HTR-8/SVneo (cell line): ENCODE results near the gene RAVER1.
"Not testable (repeated sequence)": the region's sequence is repeated elsewhere in the genome, so short reads cannot be mapped to it uniquely, and the experiment has no call there.

ENCODE experiments used
- DNase-seq: peaks from one replicate; pipeline ENCODE4 v3.0.0; 2011; ENCODE audit warnings: low spot score, mixed read lengths; ENCODE audit not compliant: insufficient read length
- FAIRE-seq: peaks from 2 replicates; lab custom pipeline; 2011; peaks lifted over from hg19 to GRCh38; lab: Jason Lieb, UNC

The RAVER1 gene

GRCh38 chr19:10332965-10333757 is at the start of gene RAVER1:
Gene RAVER1, minus strand, starts transcription at chr19:10333529. Its CDS starts 22 bp downstream, at chr19:10333507.
- DNase-seq (peak; percentile 99), FAIRE-seq (peak; percentile 99)

- FAIRE-seq, DNase-seq: not testable (repeated sequence)
Measured at GRCh38 chr19:10383223-10383499, 49.8 kb upstream of the RAVER1 start.

- FAIRE-seq, result peak; percentile 98
- peak; percentile 100 for DNase-seq
Measured at GRCh38 chr19:10380313-10381102, 47.2 kb upstream of the RAVER1 start, which contains the start of gene TYK2. Gene TYK2, minus strand, starts transcription at chr19:10380572. Its CDS starts 2,166 bp downstream, at chr19:10378406.

GRCh38 chr19:10379880-10380312 is 46.6 kb upstream of the RAVER1 start:
- FAIRE-seq (no peak), DNase-seq (no peak)

- FAIRE-seq (no peak), DNase-seq (no peak)
Measured at GRCh38 chr19:10378124-10378523, 44.8 kb upstream of the RAVER1 start.

GRCh38 chr19:10377140-10377640 is 43.9 kb upstream of the RAVER1 start:
- not testable (repeated sequence) for DNase-seq, FAIRE-seq

GRCh38 chr19:10374931-10375330 is 41.6 kb upstream of the RAVER1 start:
- FAIRE-seq, result no peak
- no peak for DNase-seq

- no peak for FAIRE-seq
- no peak for DNase-seq
Measured at GRCh38 chr19:10372690-10373089, 39.4 kb upstream of the RAVER1 start.

GRCh38 chr19:10368101-10368803 is 34.9 kb upstream of the RAVER1 start:
- FAIRE-seq, result no peak
- DNase-seq, result no peak

- not testable (repeated sequence) for FAIRE-seq, DNase-seq
Measured at GRCh38 chr19:10366950-10367512, 33.7 kb upstream of the RAVER1 start.

- DNase-seq (no peak), FAIRE-seq (no peak)
Measured at GRCh38 chr19:10365518-10365917, 32.2 kb upstream of the RAVER1 start.

- DNase-seq, result no peak
- FAIRE-seq, result no peak
Measured at GRCh38 chr19:10364644-10365043, 31.3 kb upstream of the RAVER1 start.

GRCh38 chr19:10363789-10364281 is 30.5 kb upstream of the RAVER1 start:
- peak; percentile 16 for FAIRE-seq

GRCh38 chr19:10362259-10362658 is 28.9 kb upstream of the RAVER1 start:
- FAIRE-seq, result no peak
- no peak for DNase-seq

More at GRCh38 chr19:10363789-10364281, 30.5 kb upstream of the RAVER1 start:
- DNase-seq, result no peak

GRCh38 chr19:10361569-10362011 is 28.3 kb upstream of the RAVER1 start:
- FAIRE-seq (no peak), DNase-seq (no peak)

- no peak for DNase-seq
- no peak for FAIRE-seq
Measured at GRCh38 chr19:10356431-10356830, 23.1 kb upstream of the RAVER1 start.

- FAIRE-seq, result no peak
- DNase-seq, result no peak
Measured at GRCh38 chr19:10353793-10354391, 20.6 kb upstream of the RAVER1 start.

- peak; percentile 54 for FAIRE-seq
Measured at GRCh38 chr19:10352764-10353671, 19.7 kb upstream of the RAVER1 start.

More at GRCh38 chr19:10352764-10353671, 19.7 kb upstream of the RAVER1 start:
- no peak for DNase-seq
